Duodenal mucosa (tissue), 2 donors: ENCODE results near the gene TOP2A.

Source experiments
- H3K27ac ChIP-seq: one replicate; pipeline ENCODE4 v1.7.0; 2013; ENCODE audit warnings: low read depth, low read length
- H3K27me3 ChIP-seq, 2 donors: one replicate each; pipeline ENCODE4 v1.7.0; 2013; ENCODE audit warnings: low read length in 2 of 2, control low read depth in 1 of 2; ENCODE audit not compliant: insufficient read depth in 2 of 2, control insufficient read depth in 1 of 2
- H3K36me3 ChIP-seq, 2 donors: one replicate each; pipeline ENCODE4 v1.7.0; 2013; ENCODE audit warnings: low read length in 2 of 2, control low read depth in 1 of 2; ENCODE audit not compliant: insufficient read depth in 2 of 2, control insufficient read depth in 1 of 2
- H3K4me1 ChIP-seq, 2 donors: one replicate each; pipeline ENCODE4 v1.7.0; 2013; ENCODE audit warnings: low read length in 2 of 2, control low read depth in 1 of 2; ENCODE audit not compliant: insufficient read depth in 2 of 2, control insufficient read depth in 1 of 2
- H3K4me3 ChIP-seq, 2 donors: one replicate each; pipeline ENCODE4 v1.7.0; 2013; ENCODE audit warnings: low read length in 2 of 2, low read depth in 1 of 2
- H3K9ac ChIP-seq, 2 donors: one replicate each; pipeline ENCODE4 v1.7.0; 2013; ENCODE audit warnings: low read length in 2 of 2, low read depth in 1 of 2
- H3K9me3 ChIP-seq, 2 donors: one replicate each; pipeline ENCODE4 v1.7.0; 2013; ENCODE audit warnings: low read length in 2 of 2, control low read depth in 1 of 2; ENCODE audit not compliant: control insufficient read depth in 1 of 2

The TOP2A gene

DNA sequence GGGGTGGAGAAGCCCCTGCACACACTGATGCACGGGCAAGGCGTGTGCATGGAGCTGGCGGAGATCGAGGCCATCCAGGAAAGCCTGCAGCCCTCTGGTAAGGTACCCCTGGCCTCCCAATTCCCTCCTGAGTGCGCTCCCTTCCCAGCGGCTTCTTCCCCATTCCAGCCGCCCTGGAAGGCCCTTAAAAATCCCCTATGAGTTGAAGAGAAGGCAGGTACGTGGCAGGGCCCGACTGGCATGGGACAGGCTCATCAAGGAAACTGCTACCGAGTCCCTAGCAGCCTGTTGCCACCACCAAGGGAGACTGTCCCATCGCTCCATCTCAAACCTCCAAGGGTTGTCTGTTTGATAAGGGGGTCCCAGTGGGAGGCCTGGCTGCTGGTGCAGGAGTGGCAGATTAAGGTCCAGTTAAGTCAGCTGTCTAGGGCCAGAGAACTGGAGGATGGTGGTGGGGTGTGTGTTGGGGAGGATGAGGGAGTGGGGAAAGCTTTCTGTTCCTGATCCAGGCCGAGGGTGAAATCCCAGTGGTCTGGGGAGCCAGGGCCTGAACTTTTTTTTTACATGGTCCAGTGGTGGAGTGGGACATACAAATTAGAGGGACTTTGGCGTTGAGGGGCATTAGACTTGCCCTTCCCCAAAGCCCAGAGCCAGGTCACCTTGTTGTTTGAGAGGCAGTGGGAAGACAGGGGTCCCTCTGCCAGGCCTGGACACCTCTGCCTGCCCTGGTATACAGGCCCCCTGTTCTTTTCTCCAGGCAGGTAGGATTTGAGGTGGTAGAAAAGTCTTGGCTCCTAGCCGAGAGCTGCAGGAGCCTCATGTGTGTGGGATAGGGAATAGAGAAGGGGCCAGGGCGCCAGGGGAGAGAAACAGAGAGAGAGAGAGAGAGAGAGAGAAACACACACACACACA lies 26.5 kb upstream of the TOP2A start:
- Histone ChIP-seq H3K9ac (peak overlapping the region; percentile 25 to 67), H3K36me3 (no peaks in the 10 kb centered on the region), H3K27ac (peak overlapping the region; percentile 53), H3K9me3 (no peaks in the 10 kb centered on the region), H3K4me3 (peak overlapping the region; percentile 70 to 83), H3K27me3 (peaks cover 0 to 2% of the 10 kb centered on the region in 2 donors), H3K4me1 (peaks cover 46 to 55% of the 10 kb centered on the region in 2 donors)

GRCh38 chr17:40443196-40443987 lies 25.7 kb upstream of the TOP2A start, which contains the start of gene IGFBP4:
Gene IGFBP4 (plus strand): TSS chr17:40443450. CDS start chr17:40443736, 286 bp downstream.
- peaks cover 38 to 46% of the 10 kb centered on the region in 2 donors for H3K4me1 ChIP-seq
- no peaks in the 10 kb centered on the region for H3K36me3 ChIP-seq
- peak within 1 kb of the TSS; percentile 66 for H3K27ac ChIP-seq
- H3K27me3 ChIP-seq: peaks cover 0 to 2% of the 10 kb centered on the region in 2 donors
- peak within 1 kb of the TSS; percentile 30 to 67 for H3K9ac ChIP-seq
- no peaks in the 10 kb centered on the region for H3K9me3 ChIP-seq
- H3K4me3 ChIP-seq: peak within 1 kb of the TSS; percentile 70 to 83

- H3K4me3 ChIP-seq: peak overlapping the region; percentile 59 to 61
- H3K27ac ChIP-seq: peak overlapping the region; percentile 66
- peaks cover 0 to 2% of the 10 kb centered on the region in 2 donors for H3K27me3 ChIP-seq
- no peaks in the 10 kb centered on the region for H3K9me3 ChIP-seq
- no peaks in the 10 kb centered on the region for H3K36me3 ChIP-seq
- H3K4me1 ChIP-seq: peaks cover 30 to 38% of the 10 kb centered on the region in 2 donors
- peak overlapping the region; percentile 30 to 51 for H3K9ac ChIP-seq
Observed at GRCh38 chr17:40442392-40443195, 24.9 kb upstream of the TOP2A start.

DNA sequence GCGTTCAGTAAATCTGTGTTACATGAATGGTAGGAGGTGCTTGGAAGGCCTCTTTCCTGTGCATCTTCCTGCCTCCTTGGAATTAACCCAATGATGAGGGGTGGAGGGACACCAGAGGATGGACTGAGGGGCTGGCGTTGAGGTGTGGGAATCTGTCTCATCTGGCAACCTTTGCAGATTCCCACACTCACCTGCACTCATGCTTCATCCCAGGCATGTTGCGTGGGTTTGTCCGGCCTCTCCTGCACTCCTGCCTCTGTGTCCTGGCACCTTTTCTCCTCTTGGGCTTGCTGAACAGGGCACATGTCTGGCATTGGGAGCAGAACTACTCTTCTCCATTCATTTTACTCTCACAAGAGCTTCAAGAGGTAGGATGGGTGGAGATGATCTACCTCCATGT lies 22.5 kb upstream of the TOP2A start:
- Histone ChIP-seq H3K4me1 (peaks cover 12 to 19% of the 10 kb centered on the region in 2 donors), H3K36me3 (no peaks in the 10 kb centered on the region), H3K9me3 (no peaks in the 10 kb centered on the region), H3K27me3 (no peaks in the 10 kb centered on the region), H3K4me3 (no peak overlapping the region), H3K9ac (no peak overlapping the region), H3K27ac (no peak overlapping the region)

DNA sequence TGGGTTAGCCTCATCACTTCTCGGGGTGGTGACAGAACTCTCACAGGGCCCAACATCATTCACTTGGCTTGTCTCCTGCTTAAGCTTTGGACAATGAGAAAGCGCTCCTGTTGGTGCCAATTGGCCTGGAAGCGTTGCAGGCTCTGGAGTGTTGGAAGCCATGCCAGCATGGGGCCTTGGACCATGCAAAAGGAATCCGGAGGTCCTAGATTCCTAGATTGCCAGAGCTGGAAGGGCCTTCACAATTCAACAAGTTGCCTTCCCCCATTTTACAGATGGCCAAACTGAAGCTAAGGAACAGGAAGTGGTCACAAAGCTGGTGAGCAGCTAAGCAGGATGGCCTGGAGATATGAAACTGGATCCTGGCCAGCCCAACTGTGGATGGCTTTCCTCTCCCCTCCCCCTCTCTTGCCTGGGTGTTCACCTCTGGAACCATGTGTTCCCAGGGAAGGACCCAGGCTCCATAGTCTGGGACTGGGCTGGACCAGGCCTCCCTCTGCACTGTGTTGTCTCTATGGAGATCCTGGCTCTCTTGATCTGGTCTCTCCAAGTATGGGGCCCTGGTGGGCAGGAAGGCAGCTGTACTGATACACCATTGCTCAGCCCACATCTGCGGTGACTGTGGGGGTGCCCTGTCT lies 19.5 kb upstream of the TOP2A start:
- Histone ChIP-seq H3K9ac (no peak overlapping the region), H3K36me3 (no peaks in the 10 kb centered on the region), H3K9me3 (no peaks in the 10 kb centered on the region), H3K27ac (no peak overlapping the region), H3K27me3 (no peaks in the 10 kb centered on the region), H3K4me3 (no peak overlapping the region), H3K4me1 (peaks cover 0 to 1% of the 10 kb centered on the region in 2 donors)

DNA sequence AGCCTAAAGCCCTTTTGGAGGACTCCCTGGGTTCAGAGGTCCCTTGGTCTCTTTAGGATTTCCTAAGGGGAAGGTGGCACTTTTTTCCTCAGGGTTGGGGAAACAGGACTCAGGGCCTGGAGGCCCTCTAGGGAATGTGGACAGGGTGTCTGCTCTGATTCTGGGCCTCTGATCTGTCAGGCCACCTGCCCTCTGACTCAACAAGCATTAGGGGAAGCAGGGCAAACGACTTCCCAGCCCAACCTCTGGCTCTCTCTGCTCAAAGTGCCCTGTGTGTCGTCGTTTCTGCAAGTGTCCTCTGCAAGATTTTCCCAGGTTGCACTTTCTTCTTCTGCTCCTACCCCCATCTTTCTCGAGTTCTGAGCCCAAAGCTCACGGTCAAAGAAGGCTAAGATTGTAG lies 18.9 kb upstream of the TOP2A start:
- Histone ChIP-seq H3K9ac (no peak overlapping the region), H3K36me3 (no peaks in the 10 kb centered on the region), H3K27ac (no peak overlapping the region), H3K4me1 (no peaks in the 10 kb centered on the region), H3K4me3 (no peak overlapping the region), H3K9me3 (no peaks in the 10 kb centered on the region), H3K27me3 (no peaks in the 10 kb centered on the region)

- Histone ChIP-seq H3K36me3 (no peaks in the 10 kb centered on the region), H3K27ac (no peak overlapping the region), H3K9me3 (no peaks in the 10 kb centered on the region), H3K27me3 (no peaks in the 10 kb centered on the region), H3K4me3 (no peak overlapping the region), H3K9ac (no peak overlapping the region), H3K4me1 (no peaks in the 10 kb centered on the region)
Observed at GRCh38 chr17:40433551-40434415, 16.1 kb upstream of the TOP2A start.

GRCh38 chr17:40432864-40433528 lies 15.3 kb upstream of the TOP2A start:
- no peaks in the 10 kb centered on the region for H3K4me1 ChIP-seq
- no peaks in the 10 kb centered on the region for H3K27me3 ChIP-seq
- H3K9me3 ChIP-seq: no peaks in the 10 kb centered on the region
- H3K4me3 ChIP-seq: no peak overlapping the region
- no peak overlapping the region for H3K9ac ChIP-seq
- no peaks in the 10 kb centered on the region for H3K36me3 ChIP-seq
- H3K27ac ChIP-seq: no peak overlapping the region
